ENCODE data around the gene RASA3.

Gene RASA3

GRCh38 chr13:114102521-114103288 is 29.7 kb downstream of the RASA3 start:
- Mint-ChIP-seq H3K9me3 (no peaks in the 10 kb centered on the region), H3K27me3 (ENCODE audit: low read depth, poor library complexity) (peaks cover 6% of the 10 kb centered on the region), H3K27ac (no peak overlapping the region), H3K4me3 (no peak overlapping the region), H3K4me1 (peaks cover 37% of the 10 kb centered on the region), H3K36me3 (ENCODE audit: low read depth) (no peaks in the 10 kb centered on the region)
- TF ChIP-seq CTCF (IDR thresholded peaks at IDR 0.05): no peak
- DNase-seq: peak; percentile 2

- DNase-seq: peak; percentile 0
- Mint-ChIP-seq H3K27me3 (ENCODE audit: low read depth, poor library complexity) (peaks cover 4% of the 10 kb centered on the region), H3K4me1 (peaks cover 40% of the 10 kb centered on the region), H3K9me3 (no peaks in the 10 kb centered on the region), H3K4me3 (no peak overlapping the region), H3K27ac (peak overlapping the region; percentile 45), H3K36me3 (ENCODE audit: low read depth) (no peaks in the 10 kb centered on the region)
- TF ChIP-seq CTCF (IDR thresholded peaks at IDR 0.05): no peak
These were observed 30.3 kb downstream of the RASA3 start for GRCh38 chr13:114102131-114102520.

GRCh38 chr13:114101358-114102130 is 30.9 kb downstream of the RASA3 start:
- TF ChIP-seq CTCF (IDR thresholded peaks at IDR 0.05): no peak
- Mint-ChIP-seq H3K27ac (no peak overlapping the region), H3K36me3 (ENCODE audit: low read depth) (no peaks in the 10 kb centered on the region), H3K9me3 (no peaks in the 10 kb centered on the region), H3K4me3 (no peak overlapping the region), H3K27me3 (ENCODE audit: low read depth, poor library complexity) (peaks cover under 1% of the 10 kb centered on the region), H3K4me1 (peaks cover 40% of the 10 kb centered on the region)
- DNase-seq: peak; percentile 5

- H3K4me3 Mint-ChIP-seq: no peak overlapping the region
- TF ChIP-seq CTCF (IDR thresholded peaks at IDR 0.05): no peak
- H3K27me3 Mint-ChIP-seq (ENCODE audit: low read depth, poor library complexity): peaks cover 5% of the 10 kb centered on the region
- peak overlapping the region; percentile 93 for H3K27ac Mint-ChIP-seq
- peaks cover 37% of the 10 kb centered on the region for H3K4me1 Mint-ChIP-seq
- no peaks in the 10 kb centered on the region for H3K9me3 Mint-ChIP-seq
- peak; percentile 22 for DNase-seq
- no peaks in the 10 kb centered on the region for H3K36me3 Mint-ChIP-seq (ENCODE audit: low read depth)
These were observed 31.7 kb downstream of the RASA3 start for GRCh38 chr13:114100446-114101357.

GRCh38 chr13:114099918-114100445 is 32.4 kb downstream of the RASA3 start:
- Mint-ChIP-seq H3K27me3 (ENCODE audit: low read depth, poor library complexity) (peaks cover 5% of the 10 kb centered on the region), H3K4me3 (peak overlapping the region; percentile 66), H3K27ac (peak overlapping the region; percentile 93), H3K4me1 (peaks cover 33% of the 10 kb centered on the region), H3K36me3 (ENCODE audit: low read depth) (peaks cover 4% of the 10 kb centered on the region), H3K9me3 (peaks cover 3% of the 10 kb centered on the region)
- DNase-seq: peak; percentile 30
- no peak for TF ChIP-seq CTCF (IDR thresholded peaks at IDR 0.05)
